K562 (cell line): Measurements from ENCODE around the gene KIFAP3. TPM values are rescaled to one million over a fixed set of nuclear protein-coding genes. Genes with fewer than 3 reads are reported as not detected.

Source experiments
- ATAC-seq: fragments of 200-7000 bp; cut with Tn5 transposase; 3 replicates; pipeline ENCODE4 v1.9.1; 2020; ENCODE audit warnings: moderate library complexity
- BruUV-seq: library from RNA; stranded (reverse); fragments of 400-500 nt; replicated peaks from 2 replicates; lab custom pipeline; 2021; lab: Mats Ljungman, UMichigan
- CTCF ChIA-PET: fragments of 300-600 bp; formaldehyde crosslinking; extraction: SDS; loops from one replicate; lab custom pipeline; 2021; ENCODE audit warnings: low intra/inter-chr PET ratio; lab: Yijun Ruan, JAX
- POLR2A ChIA-PET: fragments of 300-600, 350-650 bp; sonication (Branson Sonifier 250); formaldehyde crosslinking; extraction: SDS; loops from one replicate; lab custom pipeline; 2021; ENCODE audit warnings: antibody characterized with exemption, inconsistent platforms; lab: Yijun Ruan, JAX
- DNase-seq, 4 experiments: peaks; one replicate each; pipeline versions ENCODE4 v3.0.0 to v3.0.0-alpha.2; 2011 to 2018; ENCODE audit warnings: low spot score in 3 of 4, mixed read lengths in 3 of 4; ENCODE audit errors: extremely low read depth in 1 of 4
- FAIRE-seq: peaks from 2 replicates; lab custom pipeline; 2011; peaks lifted over from hg19 to GRCh38; lab: Jason Lieb, UNC
- H2AFZ ChIP-seq: 2 replicates; pipeline ENCODE4 v1.6.0; 2011; ENCODE audit warnings: low read depth, low read length, control low read depth, inconsistent platforms
- H3K27ac ChIP-seq: fragments of 200-600 bp; 3 replicates; pipeline ENCODE4 v1.8.0; 2011; ENCODE audit warnings: low read depth, mild to moderate bottlenecking, control low read depth, inconsistent platforms, low read length, moderate library complexity, mixed read lengths; ENCODE audit errors: extremely low read depth
- H3K27me3 ChIP-seq, 2 experiments: fragments of 300-600 bp in 1 of 2; 2 replicates in 1 of 2; 3 replicates in 1 of 2; pipeline versions ENCODE4 v1.6.0 to v1.8.0; 2011; ENCODE audit warnings: inconsistent platforms in 2 of 2, low read length in 2 of 2, mild to moderate bottlenecking in 1 of 2, mixed read lengths in 1 of 2, moderate library complexity in 1 of 2; ENCODE audit not compliant: control insufficient read depth in 2 of 2, insufficient read depth in 2 of 2
- H3K36me3 ChIP-seq: fragments of 300-600 bp; 3 replicates; pipeline ENCODE4 v1.8.0; 2011; ENCODE audit warnings: mild to moderate bottlenecking, low read length, inconsistent platforms; ENCODE audit not compliant: control insufficient read depth, insufficient read depth
- H3K4me1 ChIP-seq, 2 experiments: fragments of 200-600 bp in 1 of 2; replicated peaks in 1 of 2; 2 replicates in 1 of 2; 3 replicates in 1 of 2; pipeline versions ENCODE4 v1.5.1 to v1.8.0; 2011; ENCODE audit warnings: inconsistent platforms in 2 of 2, low read length in 2 of 2, mild to moderate bottlenecking in 1 of 2, mixed read lengths in 1 of 2, moderate library complexity in 1 of 2; ENCODE audit not compliant: control insufficient read depth in 2 of 2, insufficient read depth in 2 of 2
- H3K4me2 ChIP-seq: 2 replicates; pipeline ENCODE4 v1.6.1; 2011; ENCODE audit warnings: low read length, control low read depth, inconsistent platforms, mixed read lengths; ENCODE audit not compliant: insufficient read depth
- H3K4me3 ChIP-seq: fragments of 200-600 bp; sonication (generic), shearing (Covaris generic); 2 replicates; pipeline ENCODE4 v1.5.1; 2016; ENCODE audit warnings: control low read depth, inconsistent platforms
- H3K79me2 ChIP-seq: fragments of 200-600 bp; 3 replicates; pipeline ENCODE4 v1.8.0; 2011; ENCODE audit warnings: low read length, inconsistent platforms; ENCODE audit not compliant: control insufficient read depth, insufficient read depth
- H3K9ac ChIP-seq, 2 experiments: 2 replicates each; pipeline versions ENCODE4 v1.6.0 to v1.6.1; 2011; ENCODE audit warnings: low read depth in 2 of 2, low read length in 2 of 2, control low read depth in 1 of 2, inconsistent platforms in 1 of 2, mild to moderate bottlenecking in 1 of 2, mixed read lengths in 1 of 2; ENCODE audit not compliant: insufficient read depth in 1 of 2
- H3K9me1 ChIP-seq: one replicate; pipeline ENCODE4 v1.6.0; 2011; ENCODE audit warnings: inconsistent platforms, mild to moderate bottlenecking, low read length, moderate library complexity; ENCODE audit not compliant: control insufficient read depth, insufficient read depth
- H3K9me3 ChIP-seq: replicated peaks from 2 replicates; pipeline ENCODE4 v1.5.1; 2011; ENCODE audit warnings: low read depth, low read length, inconsistent platforms; ENCODE audit not compliant: control insufficient read depth, insufficient read depth
- H4K20me1 ChIP-seq: replicated peaks from 2 replicates; pipeline ENCODE4 v1.6.1; 2011; ENCODE audit warnings: low read length, inconsistent platforms, mixed read lengths; ENCODE audit not compliant: control insufficient read depth, insufficient read depth
- FOXK2 ChIP-seq, 2 experiments: fragments of 450-650 bp; IDR thresholded peaks in 1 of 2; conservative IDR thresholded peaks in 1 of 2; 2 replicates each; pipeline ENCODE4 v1.6.1; 2016; ENCODE audit warnings: low read depth in 2 of 2, mild to moderate bottlenecking in 1 of 2
- KLF1 ChIP-seq: fragments of 450-650 bp; IDR thresholded peaks from 2 replicates; pipeline ENCODE4 v1.6.1; 2016; ENCODE audit warnings: missing genetic modification characterization, missing compliant biosample characterization
- PML ChIP-seq: IDR thresholded peaks from 2 replicates; pipeline ENCODE4 v1.6.1; 2012; ENCODE audit warnings: low read length, inconsistent platforms
- SMAD3 ChIP-seq: fragments of 450-650 bp; formaldehyde crosslinking; conservative IDR thresholded peaks from 2 replicates; pipeline ENCODE4 v1.4.0; 2020; ENCODE audit warnings: mild to moderate bottlenecking
- SMAD4 ChIP-seq: fragments of 250-450 bp; sonication (Bioruptor Pico); conservative IDR thresholded peaks from 2 replicates; pipeline ENCODE4 v1.8.0; 2021; ENCODE audit warnings: inconsistent platforms, mild to moderate bottlenecking, moderate library complexity
- TAF15 ChIP-seq: fragments of 200-400 bp; formaldehyde crosslinking; IDR thresholded peaks from 2 replicates; pipeline ENCODE4 v1.6.1; 2017; ENCODE audit warnings: mild to moderate bottlenecking, low read depth, low read length, moderate library complexity
- ZC3H8 ChIP-seq: fragments of 450-650 bp; IDR thresholded peaks from 2 replicates; pipeline ENCODE4 v1.6.1; 2017
- ZNF12 ChIP-seq: sonication (generic); formaldehyde crosslinking; IDR thresholded peaks from 2 replicates; pipeline ENCODE4 v1.4.0; 2020; ENCODE audit warnings: mild to moderate bottlenecking, missing genetic modification reagents
- ZNF354B ChIP-seq: fragments of 250-450 bp; sonication (Bioruptor Pico); IDR thresholded peaks from 2 replicates; pipeline ENCODE4 v1.4.0; 2020
- WGBS: fragments of 100-300 bp; shearing (Covaris generic); methylation state at CpG from one replicate; pipeline ENCODE4 v1.1.6; 2016; ENCODE audit warnings: low coverage, mixed read lengths; ENCODE audit not compliant: insufficient coverage; ENCODE audit errors: missing lambda C conversion rate; 5-methylcytosine and 5-hydroxymethylcytosine counted together
- in situ Hi-C: fragments of 300-500 bp; cut with MboI; formaldehyde crosslinking; loops from 4 replicates; pipeline ENCODE4 v1.15.0; 2018; ENCODE audit warnings: inconsistent platforms, mixed read lengths
- intact Hi-C: fragments of 100-400 bp; cut with micrococcal nuclease; formaldehyde crosslinking; loops from 2 replicates; pipeline ENCODE4 v1.14.2; 2022
- polyA plus RNA-seq, 8 experiments: library from polyadenylated mRNA; depleted of rRNA in 4 of 8; stranded (reverse) in 5 of 8; unstranded in 3 of 8; fragments of >200 nt; fragmentation: Nextera tagmentation in 2 of 8; fragmentation: Illumina TruSeq in 1 of 8; extraction: Ambion mirVana in 2 of 8; extraction: Trizol in 1 of 8; gene quantifications; 2 replicates each; pipeline versions ENCODE4 v1.2.1 to v1.2.3, GENCODE V29; 2011 to 2014; ENCODE audit warnings: inconsistent platforms in 1 of 8, missing spikeins in 1 of 8
- total RNA-seq, 7 experiments: library from RNA; depleted of rRNA in 6 of 7; stranded (reverse); fragments of >200 nt in 6 of 7; fragmentation: Illumina TruSeq in 2 of 7; extraction: Trizol in 2 of 7; gene quantifications; 2 replicates each; pipeline versions ENCODE4 v1.2.1 to v1.2.3, GENCODE V29; 2011 to 2021; ENCODE audit warnings: low replicate concordance in 1 of 7
- TF ChIP-seq, protein P1 (sequence below): fragments of 150-350 bp; conservative IDR thresholded peaks from 2 replicates; pipeline ENCODE4 v1.6.1; 2014; ENCODE audit warnings: low read length
- TF ChIP-seq, protein P2 (sequence below): IDR thresholded peaks from 2 replicates; pipeline ENCODE4 v1.6.1; 2011; ENCODE audit not compliant: insufficient read length; ENCODE audit errors: extremely low read depth
- TF ChIP-seq, protein P3 (sequence below): fragments of 250-450 bp; sonication (Bioruptor Pico); IDR thresholded peaks from 2 replicates; pipeline ENCODE4 v1.6.1; 2021; ENCODE audit warnings: mild to moderate bottlenecking
- TF ChIP-seq, protein P4 (sequence below): fragments of 250-450 bp; sonication (Bioruptor Pico); IDR thresholded peaks from 2 replicates; pipeline ENCODE4 v1.8.0; 2021; ENCODE audit warnings: mild to moderate bottlenecking, moderate library complexity
- TF ChIP-seq, protein P5 (sequence below): fragments of 200-800 bp; sonication (Bioruptor generic); IDR thresholded peaks from 2 replicates; pipeline ENCODE4 v1.6.1; 2017; ENCODE audit warnings: missing genetic modification characterization, missing compliant biosample characterization
- TF ChIP-seq, protein P6 (sequence below): fragments of 250-450 bp; sonication (Bioruptor Pico); IDR thresholded peaks from 2 replicates; pipeline ENCODE4 v1.8.0; 2022; ENCODE audit warnings: inconsistent platforms, mild to moderate bottlenecking, moderate library complexity, borderline replicate concordance

Gene KIFAP3
- total and polyA plus RNA-seq, 9 of the 15 experiments (the other 6 are each of a cell fraction or from before 2014, with no cell fraction given) = 8.8 to 17.5 (median 11.8) TPM

DNA sequence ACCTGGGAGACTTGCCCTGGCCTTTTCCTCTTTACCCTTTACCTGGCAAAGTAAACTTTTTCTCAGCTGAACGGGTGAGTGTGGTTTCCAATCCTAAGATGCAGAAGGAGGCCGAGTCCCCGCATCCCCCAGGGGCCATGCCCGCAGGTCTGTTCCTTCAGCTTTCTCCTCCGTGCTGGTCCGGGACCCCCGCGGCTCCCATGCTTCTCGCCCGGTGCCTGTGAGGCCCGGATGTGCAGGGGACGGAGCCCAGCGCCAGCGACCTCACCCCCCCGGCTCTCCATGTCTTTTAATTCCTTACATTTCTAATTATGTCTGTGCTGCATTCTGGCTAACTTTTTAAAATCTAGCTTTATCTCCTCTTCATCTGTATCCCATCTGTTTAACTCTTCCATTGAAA, 159.3 kb downstream of the KIFAP3 start:
- Histone ChIP-seq H3K27me3 (peaks cover 6 to 9% of the 10 kb centered on the region in 2 experiments; a peak in 3 of 5 replicates), H3K4me3 (no peak overlapping the region), H3K9me1 (no peaks in the 10 kb centered on the region), H2AFZ (no peak overlapping the region), H4K20me1 (no peaks in the 10 kb centered on the region), H3K9ac (0 out of 4 replicates have a peak overlapping the region, but pooled peaks of 1 of the 2 experiments have one; percentile 64), H3K4me1 (peaks cover 0 to 4% of the 10 kb centered on the region in 2 experiments; a peak in 1 of 5 replicates), H3K79me2 (no peaks in the 10 kb centered on the region), H3K4me2 (no peak overlapping the region), H3K9me3 (no peaks in the 10 kb centered on the region), H3K36me3 (no peaks in the 10 kb centered on the region), H3K27ac (no peak overlapping the region)
- DNase-seq (no peak), ATAC-seq (no peak), FAIRE-seq (no peak)
- WGBS = 2% methylated on average over 15 of the region's 15 CpGs
- POLR2A ChIA-PET = no interaction called here
- in situ Hi-C loops = no loop called here
- no TSS peak for BruUV-seq
- CTCF ChIA-PET = interaction anchor here (0.7 kb wide), 1 partner anchor 1800 kb away, joined by 5 read pairs; no protein-coding TSS in a partner anchor
- intact Hi-C loops = no loop called here
- TF ChIP-seq, protein P1, sequence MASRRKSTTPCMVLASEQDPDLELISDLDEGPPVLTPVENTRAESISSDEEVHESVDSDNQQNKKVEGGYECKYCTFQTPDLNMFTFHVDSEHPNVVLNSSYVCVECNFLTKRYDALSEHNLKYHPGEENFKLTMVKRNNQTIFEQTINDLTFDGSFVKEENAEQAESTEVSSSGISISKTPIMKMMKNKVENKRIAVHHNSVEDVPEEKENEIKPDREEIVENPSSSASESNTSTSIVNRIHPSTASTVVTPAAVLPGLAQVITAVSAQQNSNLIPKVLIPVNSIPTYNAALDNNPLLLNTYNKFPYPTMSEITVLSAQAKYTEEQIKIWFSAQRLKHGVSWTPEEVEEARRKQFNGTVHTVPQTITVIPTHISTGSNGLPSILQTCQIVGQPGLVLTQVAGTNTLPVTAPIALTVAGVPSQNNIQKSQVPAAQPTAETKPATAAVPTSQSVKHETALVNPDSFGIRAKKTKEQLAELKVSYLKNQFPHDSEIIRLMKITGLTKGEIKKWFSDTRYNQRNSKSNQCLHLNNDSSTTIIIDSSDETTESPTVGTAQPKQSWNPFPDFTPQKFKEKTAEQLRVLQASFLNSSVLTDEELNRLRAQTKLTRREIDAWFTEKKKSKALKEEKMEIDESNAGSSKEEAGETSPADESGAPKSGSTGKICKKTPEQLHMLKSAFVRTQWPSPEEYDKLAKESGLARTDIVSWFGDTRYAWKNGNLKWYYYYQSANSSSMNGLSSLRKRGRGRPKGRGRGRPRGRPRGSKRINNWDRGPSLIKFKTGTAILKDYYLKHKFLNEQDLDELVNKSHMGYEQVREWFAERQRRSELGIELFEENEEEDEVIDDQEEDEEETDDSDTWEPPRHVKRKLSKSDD = no peak
- TF ChIP-seq PML (no peak), ZNF354B (CRISPR knock-in tag) (no peak), FOXK2 (conservative IDR thresholded peaks at IDR 0.05 in 1 of 2, IDR thresholded peaks at IDR 0.05 in 1 of 2; ENCODE audit: low read depth in 2 of 2) (no peak), ZC3H8 (no peak), SMAD3 (CRISPR knock-in tag) (no peak), SMAD4 (CRISPR knock-in tag) (no peak), ZNF12 (CRISPR knock-in tag) (no peak), TAF15 (no peak), KLF1 (tag) (no peak)
- TF ChIP-seq, protein P2, sequence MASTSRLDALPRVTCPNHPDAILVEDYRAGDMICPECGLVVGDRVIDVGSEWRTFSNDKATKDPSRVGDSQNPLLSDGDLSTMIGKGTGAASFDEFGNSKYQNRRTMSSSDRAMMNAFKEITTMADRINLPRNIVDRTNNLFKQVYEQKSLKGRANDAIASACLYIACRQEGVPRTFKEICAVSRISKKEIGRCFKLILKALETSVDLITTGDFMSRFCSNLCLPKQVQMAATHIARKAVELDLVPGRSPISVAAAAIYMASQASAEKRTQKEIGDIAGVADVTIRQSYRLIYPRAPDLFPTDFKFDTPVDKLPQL = no peak
- TF ChIP-seq, protein P3, sequence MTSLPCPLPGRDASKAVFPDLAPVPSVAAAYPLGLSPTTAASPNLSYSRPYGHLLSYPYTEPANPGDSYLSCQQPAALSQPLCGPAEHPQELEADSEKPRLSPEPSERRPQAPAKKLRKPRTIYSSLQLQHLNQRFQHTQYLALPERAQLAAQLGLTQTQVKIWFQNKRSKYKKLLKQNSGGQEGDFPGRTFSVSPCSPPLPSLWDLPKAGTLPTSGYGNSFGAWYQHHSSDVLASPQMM (CRISPR knock-in tag) = no peak
- TF ChIP-seq, protein P4, sequence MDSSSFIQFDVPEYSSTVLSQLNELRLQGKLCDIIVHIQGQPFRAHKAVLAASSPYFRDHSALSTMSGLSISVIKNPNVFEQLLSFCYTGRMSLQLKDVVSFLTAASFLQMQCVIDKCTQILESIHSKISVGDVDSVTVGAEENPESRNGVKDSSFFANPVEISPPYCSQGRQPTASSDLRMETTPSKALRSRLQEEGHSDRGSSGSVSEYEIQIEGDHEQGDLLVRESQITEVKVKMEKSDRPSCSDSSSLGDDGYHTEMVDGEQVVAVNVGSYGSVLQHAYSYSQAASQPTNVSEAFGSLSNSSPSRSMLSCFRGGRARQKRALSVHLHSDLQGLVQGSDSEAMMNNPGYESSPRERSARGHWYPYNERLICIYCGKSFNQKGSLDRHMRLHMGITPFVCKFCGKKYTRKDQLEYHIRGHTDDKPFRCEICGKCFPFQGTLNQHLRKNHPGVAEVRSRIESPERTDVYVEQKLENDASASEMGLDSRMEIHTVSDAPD = no peak
- TF ChIP-seq, protein P5, sequence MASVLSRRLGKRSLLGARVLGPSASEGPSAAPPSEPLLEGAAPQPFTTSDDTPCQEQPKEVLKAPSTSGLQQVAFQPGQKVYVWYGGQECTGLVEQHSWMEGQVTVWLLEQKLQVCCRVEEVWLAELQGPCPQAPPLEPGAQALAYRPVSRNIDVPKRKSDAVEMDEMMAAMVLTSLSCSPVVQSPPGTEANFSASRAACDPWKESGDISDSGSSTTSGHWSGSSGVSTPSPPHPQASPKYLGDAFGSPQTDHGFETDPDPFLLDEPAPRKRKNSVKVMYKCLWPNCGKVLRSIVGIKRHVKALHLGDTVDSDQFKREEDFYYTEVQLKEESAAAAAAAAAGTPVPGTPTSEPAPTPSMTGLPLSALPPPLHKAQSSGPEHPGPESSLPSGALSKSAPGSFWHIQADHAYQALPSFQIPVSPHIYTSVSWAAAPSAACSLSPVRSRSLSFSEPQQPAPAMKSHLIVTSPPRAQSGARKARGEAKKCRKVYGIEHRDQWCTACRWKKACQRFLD (CRISPR knock-in tag) = no peak
- TF ChIP-seq, protein P6, sequence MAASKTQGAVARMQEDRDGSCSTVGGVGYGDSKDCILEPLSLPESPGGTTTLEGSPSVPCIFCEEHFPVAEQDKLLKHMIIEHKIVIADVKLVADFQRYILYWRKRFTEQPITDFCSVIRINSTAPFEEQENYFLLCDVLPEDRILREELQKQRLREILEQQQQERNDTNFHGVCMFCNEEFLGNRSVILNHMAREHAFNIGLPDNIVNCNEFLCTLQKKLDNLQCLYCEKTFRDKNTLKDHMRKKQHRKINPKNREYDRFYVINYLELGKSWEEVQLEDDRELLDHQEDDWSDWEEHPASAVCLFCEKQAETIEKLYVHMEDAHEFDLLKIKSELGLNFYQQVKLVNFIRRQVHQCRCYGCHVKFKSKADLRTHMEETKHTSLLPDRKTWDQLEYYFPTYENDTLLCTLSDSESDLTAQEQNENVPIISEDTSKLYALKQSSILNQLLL (CRISPR knock-in tag) = no peak
